Raji (cell line): ENCODE data around the gene CHN1.

Experiments used
- POLR2A ChIP-seq: IDR thresholded peaks from 2 replicates; pipeline ENCODE4 v1.6.1; 2011; ENCODE audit warnings: low read depth, low read length, control low read depth; ENCODE audit not compliant: insufficient read depth

CHN1 gene, protein sequence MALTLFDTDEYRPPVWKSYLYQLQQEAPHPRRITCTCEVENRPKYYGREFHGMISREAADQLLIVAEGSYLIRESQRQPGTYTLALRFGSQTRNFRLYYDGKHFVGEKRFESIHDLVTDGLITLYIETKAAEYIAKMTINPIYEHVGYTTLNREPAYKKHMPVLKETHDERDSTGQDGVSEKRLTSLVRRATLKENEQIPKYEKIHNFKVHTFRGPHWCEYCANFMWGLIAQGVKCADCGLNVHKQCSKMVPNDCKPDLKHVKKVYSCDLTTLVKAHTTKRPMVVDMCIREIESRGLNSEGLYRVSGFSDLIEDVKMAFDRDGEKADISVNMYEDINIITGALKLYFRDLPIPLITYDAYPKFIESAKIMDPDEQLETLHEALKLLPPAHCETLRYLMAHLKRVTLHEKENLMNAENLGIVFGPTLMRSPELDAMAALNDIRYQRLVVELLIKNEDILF

DNA sequence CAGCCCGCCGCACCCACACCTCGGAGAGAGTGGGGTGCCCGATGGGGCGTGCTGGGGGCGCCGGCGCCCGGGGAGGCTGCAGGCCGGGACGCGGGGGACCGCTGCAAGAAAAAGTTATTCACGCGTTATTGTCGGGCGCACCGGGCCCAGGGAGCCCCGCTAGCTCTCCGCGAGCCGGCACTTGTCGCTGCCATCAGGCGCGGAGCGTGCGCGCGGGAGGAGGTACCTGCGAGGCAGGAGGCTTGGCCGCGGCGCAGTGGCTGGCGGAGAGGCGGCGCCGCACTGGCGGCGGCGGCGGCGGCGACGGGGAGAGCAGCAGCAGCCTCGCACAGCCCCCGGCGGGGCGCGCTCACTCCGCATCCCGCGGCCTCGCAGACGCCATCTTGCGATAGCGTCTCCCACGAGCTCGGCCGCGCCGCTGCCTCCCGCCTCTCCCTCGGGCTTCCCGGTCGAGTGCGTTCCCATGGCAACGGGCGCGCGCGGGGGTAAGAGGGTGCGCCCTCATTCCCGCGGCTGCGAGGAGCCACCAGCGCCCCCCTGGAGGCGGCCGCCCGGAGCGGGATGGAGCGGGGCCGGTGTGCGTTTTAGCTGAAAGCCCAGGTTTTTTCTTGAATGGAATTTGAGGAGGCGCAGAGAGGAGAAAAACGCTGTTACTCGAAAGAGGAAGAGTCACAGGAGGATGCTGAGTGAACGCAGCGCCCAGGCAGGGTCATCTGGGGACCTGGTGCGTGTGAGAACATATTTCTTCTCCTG, at the start of gene CHN1:
Gene CHN1, minus strand, starts transcription at position 402 of the 753 bp plus-strand sequence. CDS start 469 bp downstream, outside the sequence.
- TF ChIP-seq POLR2A, result no peak

DNA sequence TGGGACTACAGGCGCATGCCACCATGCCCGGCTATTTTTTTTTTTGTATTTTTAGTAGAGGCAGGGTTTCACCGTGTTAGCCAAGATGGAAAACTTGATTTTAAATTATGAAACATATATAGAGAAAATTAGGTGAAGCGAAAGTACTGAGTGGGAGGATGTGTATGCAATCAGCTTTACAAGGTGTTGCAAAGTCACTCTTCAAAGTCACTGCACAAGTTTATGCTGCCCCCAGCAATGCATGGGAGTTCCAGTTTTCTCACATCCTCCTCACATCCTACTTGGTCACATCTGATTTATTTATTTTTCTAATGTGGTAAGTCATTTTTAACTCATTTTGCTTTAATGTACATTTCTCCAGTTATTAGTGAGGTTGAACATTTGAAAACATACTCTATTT, 49.2 kb upstream of the CHN1 start:
- TF ChIP-seq POLR2A, result no peak

DNA sequence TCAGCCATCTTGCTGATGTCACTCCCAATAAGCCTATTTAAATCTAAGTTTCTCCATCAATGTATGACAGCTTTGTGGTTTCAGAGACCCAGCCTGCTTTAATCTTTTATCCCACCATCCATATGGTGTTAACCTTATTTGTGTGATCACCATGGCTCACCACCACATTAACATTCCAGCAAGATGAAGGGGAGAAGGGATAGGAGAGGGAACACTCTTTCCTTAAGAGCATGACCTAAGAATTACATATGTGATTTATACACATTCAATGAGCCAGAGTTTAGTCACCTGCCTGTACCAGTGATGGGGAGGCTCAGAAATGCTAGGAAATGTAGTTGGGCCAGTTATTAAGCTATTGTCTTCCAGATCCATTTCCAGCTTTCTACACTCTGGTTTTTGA, 44.5 kb upstream of the CHN1 start:
- TF ChIP-seq POLR2A, result no peak

DNA sequence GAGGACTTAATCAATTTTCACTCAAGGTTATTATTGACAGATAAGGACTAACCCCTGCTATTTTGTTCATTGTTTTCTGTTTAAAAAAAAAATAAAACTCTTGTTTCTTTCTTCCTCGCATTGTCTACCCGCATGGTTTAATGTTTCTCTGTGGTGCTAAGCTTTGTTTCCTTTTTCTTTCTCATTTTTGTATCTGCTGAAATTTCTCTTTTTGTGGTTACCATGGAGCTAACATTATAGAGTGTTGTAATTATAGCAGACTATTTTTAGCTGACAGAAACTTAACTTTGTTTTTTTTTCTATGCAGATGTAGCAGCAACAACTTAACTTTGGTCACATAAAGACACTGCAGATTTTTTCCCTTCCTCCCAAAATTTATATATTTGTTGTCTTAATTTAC, 43.1 kb upstream of the CHN1 start:
- no peak for TF ChIP-seq POLR2A

DNA sequence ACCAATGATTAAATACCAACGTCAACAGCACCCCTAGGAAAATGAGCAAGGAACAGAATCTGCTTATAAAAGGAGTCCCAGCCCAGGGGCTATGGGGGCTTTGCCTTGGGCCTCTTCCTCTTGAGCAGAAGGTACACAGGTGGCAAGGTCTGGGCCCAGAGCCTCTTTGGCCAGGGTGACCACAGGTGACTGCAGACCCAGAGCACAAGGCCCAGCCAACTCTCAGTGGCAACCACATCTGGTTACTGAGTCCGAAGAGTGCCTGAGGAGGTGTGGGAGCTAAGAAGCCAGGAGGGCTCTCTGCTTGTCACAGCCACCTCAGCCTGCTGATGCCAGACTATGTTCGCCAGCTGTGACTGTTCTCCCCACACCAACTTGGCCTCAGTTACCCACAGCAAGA, 34.3 kb upstream of the CHN1 start:
- TF ChIP-seq POLR2A, result no peak

DNA sequence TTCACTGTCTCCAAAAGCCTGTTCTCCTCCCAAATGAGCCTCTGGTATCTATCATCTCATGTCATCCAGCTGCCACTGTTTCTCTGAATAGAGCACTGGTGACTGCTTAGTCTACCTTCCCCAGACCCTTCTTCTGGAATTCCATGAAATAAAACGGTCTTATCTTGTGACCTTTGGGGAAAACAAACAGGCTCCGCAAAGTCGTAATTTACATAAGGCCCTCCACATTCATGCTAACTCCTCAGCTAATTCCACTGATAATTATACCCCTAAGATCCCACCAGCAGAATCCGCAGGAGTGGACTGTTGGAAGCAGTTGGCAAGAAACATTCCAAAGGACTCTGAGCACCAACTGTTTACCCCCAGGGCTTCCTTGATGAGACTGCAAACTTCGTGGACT, 33.9 kb upstream of the CHN1 start:
- no peak for TF ChIP-seq POLR2A

DNA sequence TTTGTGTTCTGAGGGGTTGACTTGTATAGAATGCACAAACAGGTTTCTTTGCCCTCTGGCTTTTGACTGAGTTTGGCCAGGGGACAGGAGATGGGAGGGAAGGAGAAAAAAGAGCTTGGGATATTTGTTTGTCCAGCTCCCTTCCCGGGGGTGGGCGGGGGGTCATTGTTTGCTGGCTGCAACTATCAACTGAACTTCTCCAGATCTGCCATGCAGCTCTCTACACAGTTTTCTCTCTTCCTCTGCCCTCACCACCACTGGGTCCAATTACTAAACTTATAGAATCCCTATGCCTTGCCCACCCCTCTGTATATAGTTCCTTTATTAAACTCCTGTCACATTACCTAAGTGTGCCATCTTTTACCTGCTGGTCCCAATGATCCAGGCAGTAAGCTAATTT, 32.8 kb upstream of the CHN1 start:
- no peak for TF ChIP-seq POLR2A

DNA sequence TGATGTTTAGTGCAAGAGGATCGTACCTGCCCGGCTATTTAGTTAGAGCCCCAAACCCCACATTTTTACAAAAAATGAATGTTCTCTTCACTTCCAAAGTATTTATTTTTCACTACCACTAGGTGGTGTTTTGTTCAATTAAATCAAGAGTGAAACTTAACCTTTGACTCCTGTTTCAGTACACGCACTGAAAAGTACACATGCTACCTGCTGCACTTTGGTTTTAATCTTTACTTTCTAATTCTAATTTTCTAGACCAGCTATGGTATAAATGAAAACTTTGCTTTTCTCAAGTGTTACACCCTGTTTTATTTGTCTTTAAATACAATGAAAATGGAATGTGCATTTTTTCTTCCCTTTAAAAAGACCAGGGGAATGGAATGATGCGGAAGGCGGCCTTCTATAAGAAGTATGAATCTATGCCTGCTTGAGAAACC, 31.4 kb upstream of the CHN1 start:
- TF ChIP-seq POLR2A, result no peak

DNA sequence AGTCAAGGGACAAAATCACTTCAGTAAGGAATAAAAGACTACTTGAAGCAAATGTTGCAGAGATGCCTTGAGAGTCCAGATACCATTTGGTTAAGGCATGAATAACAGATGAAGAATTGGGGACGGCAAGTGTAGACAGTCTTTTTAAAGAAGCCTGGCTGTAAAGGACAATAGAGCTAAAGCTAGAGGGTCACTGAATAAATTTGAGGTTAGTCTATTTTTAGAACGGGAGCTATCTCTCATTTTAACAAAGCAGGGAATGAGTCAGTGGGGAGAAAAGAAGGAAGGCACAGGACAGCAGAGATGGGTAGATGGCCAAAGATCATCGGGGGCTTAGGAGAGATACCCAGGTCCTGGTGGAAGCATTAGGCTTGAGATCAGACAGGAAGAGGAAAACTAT, 30.6 kb upstream of the CHN1 start:
- no peak for TF ChIP-seq POLR2A

DNA sequence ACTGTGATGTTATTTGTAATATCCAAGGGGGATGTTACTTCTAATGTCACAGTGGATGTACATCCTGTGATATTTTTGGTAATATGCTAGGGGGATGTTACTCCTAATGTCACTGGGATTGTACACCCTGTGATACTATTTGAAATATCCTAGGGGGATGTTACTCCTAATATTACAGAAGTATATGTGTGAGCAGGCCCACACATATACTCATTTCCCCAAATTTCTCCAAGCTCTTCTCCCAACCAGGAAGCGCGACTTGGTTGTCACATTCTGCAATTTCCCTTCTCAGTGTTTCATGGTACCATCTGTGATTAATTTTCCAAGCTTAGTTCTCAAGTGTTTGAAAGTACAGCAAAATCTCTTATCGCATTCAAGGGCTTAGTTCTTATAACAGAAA, 29.5 kb upstream of the CHN1 start:
- no peak for TF ChIP-seq POLR2A

DNA sequence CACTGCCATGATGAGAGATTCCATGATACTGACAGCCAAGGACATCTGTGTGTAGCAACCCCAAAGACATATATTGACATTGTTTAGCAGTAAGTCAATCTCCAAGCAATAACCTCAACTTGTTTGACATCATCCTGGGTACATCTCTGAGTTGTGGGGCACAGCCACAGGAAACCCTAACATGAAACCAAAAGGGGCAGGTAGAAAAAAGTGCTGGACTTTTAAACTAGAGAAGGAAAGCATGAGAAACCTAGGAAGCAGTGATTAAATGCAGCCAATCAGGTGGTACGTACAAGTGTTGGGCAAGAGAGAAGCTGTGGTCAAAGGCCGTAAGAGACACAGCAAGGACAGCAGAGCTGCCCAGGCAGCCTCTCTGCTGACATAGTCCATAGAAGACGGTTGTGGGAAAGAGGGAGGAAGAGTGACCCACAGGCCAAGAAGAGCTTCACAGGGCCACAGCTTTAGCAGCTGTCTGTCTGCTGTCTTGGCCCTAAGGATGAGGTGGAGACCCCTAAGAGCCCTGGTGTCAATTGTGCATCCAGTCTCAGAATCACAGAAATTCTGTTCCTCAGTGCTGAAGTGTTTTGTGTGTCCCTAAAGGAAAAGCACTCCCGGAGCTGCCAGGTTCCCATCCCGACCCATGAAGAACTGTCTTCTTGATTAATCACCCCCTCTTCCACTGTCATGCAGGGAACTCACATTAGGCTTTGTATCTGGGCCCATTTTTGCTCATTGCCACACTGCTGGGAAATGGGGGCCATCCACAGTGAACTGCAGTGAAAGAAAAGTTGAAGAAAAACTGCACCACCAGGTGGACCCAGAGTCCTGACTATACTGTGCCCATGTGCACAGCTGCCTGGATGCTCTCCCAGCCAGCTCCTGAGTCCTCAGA, 25.4 kb upstream of the CHN1 start:
- no peak for TF ChIP-seq POLR2A

DNA sequence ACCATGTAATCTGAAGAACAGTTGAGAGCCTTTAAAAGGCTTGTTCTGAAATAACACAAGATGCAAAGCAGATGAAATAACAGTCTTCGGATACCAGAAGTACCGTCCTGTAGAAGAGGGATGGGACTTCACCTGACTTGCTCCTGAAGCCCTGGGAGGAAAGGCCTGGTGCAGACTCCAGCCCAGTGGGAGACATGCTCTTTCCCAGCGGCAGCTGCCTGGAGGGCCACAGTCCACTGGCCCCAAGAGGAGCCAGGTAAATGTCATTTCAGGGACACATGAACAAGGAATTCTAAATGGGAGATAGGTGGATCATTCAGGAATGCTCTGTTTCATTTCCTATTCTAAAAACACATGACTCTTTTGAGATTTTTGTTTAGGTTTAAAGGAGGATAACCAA, 22.6 kb upstream of the CHN1 start:
- TF ChIP-seq POLR2A, result no peak

DNA sequence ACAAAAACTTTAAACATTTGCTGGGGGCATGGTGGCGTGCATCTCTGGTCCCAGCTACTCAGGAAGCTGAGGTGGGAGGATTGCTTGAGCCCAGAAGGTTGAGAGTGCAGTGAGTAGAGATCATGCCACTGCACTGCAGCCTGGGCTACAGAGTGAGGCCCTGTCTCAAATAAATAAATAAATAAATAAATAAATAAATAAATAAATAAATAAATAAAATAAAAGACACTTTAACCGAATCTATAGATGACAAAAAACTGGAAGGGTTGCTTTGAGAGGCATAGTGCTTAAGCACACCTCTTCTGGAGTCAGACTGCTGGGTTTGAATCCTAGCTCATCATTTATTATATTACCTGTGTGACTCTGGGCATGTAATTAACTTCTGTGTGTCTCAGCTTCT, 21.2 kb upstream of the CHN1 start:
- no peak for TF ChIP-seq POLR2A

DNA sequence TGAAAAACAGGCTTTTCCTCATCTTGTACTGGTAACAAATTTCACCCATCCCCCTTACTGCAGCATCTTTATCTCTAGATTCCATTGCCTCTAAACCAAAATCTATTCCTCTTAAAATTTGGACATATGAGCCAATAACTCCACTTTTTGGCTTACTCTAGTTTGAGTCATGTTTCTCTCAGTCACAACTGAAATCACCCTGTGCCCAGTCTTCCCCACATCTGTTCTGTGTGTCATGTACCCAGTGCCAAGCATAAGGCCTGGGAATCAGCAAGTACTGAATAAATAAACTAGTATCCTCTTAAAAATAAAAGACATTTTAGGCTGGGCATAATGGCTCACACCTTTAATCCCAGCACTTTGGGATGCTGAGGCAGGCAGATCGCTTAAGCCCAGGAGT, 20.8 kb upstream of the CHN1 start:
- TF ChIP-seq POLR2A, result no peak

DNA sequence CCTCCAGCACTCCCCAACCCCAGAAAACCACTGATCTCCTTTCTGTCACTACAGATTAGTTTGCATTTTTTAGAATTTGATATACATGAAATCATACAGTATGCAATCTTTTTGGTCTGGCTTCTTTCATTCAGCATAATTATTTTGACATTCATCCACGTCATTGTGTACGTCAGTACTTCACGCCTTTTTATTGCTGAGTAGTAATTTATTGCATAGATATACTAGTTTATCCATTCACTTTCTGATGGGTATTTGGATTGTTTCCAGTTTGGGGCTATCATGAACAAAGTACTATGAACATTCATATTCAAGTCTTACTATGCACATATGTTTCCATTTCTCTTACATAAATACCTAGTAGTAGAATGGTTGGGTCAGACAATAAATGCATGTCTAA, 20.1 kb upstream of the CHN1 start:
- TF ChIP-seq POLR2A, result no peak
